A549 (cell line): Measurements from ENCODE around the gene OIP5.

Experiments
- FOSL2 ChIP-seq, 2 experiments: fragments of 450-650 bp in 1 of 2; fragments of >200 bp in 1 of 2; sonication (Bioruptor Twin) in 1 of 2; formaldehyde crosslinking; IDR thresholded peaks; 2 replicates each; pipeline versions ENCODE4 v1.5.0 to v1.6.1; 2016 to 2020; ENCODE audit warnings: mild to moderate bottlenecking in 1 of 2, moderate library complexity in 1 of 2
- JUNB ChIP-seq: fragments of >200 bp; sonication (Bioruptor Twin); formaldehyde crosslinking; IDR thresholded peaks from 2 replicates; pipeline ENCODE4 v1.6.1; 2016
- SMC3 ChIP-seq: fragments of >200 bp; sonication (Bioruptor Twin); formaldehyde crosslinking; IDR thresholded peaks from 3 replicates; pipeline ENCODE4 v1.6.1; 2018; ENCODE audit warnings: inconsistent platforms

DNA sequence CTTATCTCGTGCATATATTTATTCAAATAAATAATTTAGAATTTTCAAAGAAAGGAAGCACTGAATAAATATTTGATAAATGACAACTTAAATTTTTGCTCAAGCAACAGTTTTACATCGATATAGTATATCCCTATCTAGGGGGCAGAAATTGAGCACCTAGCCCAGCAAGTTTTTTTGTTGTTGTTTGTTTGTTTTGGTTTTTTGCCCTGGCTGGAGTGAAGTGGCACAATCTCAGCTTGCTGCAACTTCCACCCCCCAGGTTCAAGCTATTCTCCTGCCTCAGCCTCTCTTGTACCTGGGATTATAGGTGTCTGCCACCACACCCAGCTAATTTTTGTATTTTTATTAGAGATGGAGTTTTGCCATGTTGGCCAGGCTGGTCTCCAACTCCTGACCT is 42.4 kb downstream of the OIP5 start:
- TF ChIP-seq SMC3 = no peak
- no peak for TF ChIP-seq FOSL2 (IDR thresholded peaks at IDR 0.05)
- no peak for TF ChIP-seq FOSL2 (CRISPR knock-in tag; IDR thresholded peaks at IDR 0.05)
- no peak for TF ChIP-seq JUNB
